ENCODE results near the gene ASCL2. TPM values are rescaled to one million over a fixed set of nuclear protein-coding genes. Genes with fewer than 3 reads are reported as not detected.

ASCL2 gene
- total RNA-seq, 4 donors from 2014 or later = not detected

DNA sequence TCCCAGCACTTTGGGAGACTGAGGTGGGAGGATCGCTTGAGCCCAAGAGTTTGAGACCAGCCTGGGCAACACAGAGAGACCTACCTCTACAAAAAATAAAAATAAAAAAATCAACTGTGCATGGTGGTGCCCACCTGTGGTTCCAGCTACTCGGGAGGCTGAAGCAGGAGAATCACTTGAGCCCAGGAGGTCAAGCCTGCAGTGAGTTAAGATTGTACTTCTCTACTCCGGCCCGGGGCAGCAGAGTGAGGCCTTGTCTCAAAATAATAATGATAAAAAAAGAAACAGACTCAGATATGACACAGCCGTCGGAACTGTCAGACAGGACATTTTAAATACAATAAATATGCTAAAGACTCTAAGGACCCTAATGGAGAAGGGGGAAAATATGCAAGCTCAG, 18.4 kb downstream of the ASCL2 start:
- no peak overlapping the region for H3K27ac ChIP-seq
- H3K4me1 ChIP-seq = no peaks in the 10 kb centered on the region
- DNase-seq (no peak), ATAC-seq (no peak)
- intact Hi-C loops (cut with DNase I; ENCODE audit: low total_unique reads) = loop anchor here (1.0 kb wide), 1 partner anchor 35 kb away; no protein-coding TSS in a partner anchor
- in situ Hi-C loops (cut with MboI; ENCODE audit: low sequenced_read_pairs in 4 of 4) = no loop called here
- H3K4me3 ChIP-seq = no peak overlapping the region
- peaks cover 0 to 7% (median 4%) of the 10 kb centered on the region in 3 donors for H3K27me3 ChIP-seq
- H3K36me3 ChIP-seq = no peaks in the 10 kb centered on the region
- TF ChIP-seq, protein P1, sequence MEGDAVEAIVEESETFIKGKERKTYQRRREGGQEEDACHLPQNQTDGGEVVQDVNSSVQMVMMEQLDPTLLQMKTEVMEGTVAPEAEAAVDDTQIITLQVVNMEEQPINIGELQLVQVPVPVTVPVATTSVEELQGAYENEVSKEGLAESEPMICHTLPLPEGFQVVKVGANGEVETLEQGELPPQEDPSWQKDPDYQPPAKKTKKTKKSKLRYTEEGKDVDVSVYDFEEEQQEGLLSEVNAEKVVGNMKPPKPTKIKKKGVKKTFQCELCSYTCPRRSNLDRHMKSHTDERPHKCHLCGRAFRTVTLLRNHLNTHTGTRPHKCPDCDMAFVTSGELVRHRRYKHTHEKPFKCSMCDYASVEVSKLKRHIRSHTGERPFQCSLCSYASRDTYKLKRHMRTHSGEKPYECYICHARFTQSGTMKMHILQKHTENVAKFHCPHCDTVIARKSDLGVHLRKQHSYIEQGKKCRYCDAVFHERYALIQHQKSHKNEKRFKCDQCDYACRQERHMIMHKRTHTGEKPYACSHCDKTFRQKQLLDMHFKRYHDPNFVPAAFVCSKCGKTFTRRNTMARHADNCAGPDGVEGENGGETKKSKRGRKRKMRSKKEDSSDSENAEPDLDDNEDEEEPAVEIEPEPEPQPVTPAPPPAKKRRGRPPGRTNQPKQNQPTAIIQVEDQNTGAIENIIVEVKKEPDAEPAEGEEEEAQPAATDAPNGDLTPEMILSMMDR (IDR thresholded peaks at IDR 0.05 in 4 of 5, conservative IDR thresholded peaks at IDR 0.05 in 1 of 5) = no peak
- no peak for TF ChIP-seq POLR2A (IDR thresholded peaks at IDR 0.05)
- H3K9me3 ChIP-seq = no peaks in the 10 kb centered on the region

DNA sequence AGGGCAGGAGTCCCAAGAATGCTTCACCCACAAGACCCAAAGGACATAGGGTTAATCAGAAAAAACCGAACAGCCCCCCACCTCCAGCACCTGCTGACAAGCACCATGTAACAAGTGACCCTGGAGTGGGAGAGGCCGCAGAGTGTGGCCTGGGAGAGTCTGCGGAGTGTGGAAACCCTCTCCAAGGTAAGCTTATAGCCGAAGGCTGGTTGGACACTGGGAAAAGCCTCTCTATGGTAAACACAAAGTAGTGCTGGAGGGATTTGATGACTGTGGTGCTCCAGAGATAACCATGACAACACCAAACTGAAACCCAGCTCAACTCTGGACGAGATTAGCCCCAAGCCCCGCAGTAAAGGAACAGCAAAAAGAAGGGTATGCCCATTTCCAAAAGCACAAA, 19.2 kb downstream of the ASCL2 start:
- Histone ChIP-seq H3K27ac (no peak overlapping the region), H3K9me3 (no peaks in the 10 kb centered on the region), H3K4me3 (no peak overlapping the region), H3K4me1 (no peaks in the 10 kb centered on the region), H3K36me3 (no peaks in the 10 kb centered on the region), H3K27me3 (peaks cover 4 to 7% (median 5%) of the 10 kb centered on the region in 3 donors)
- TF ChIP-seq POLR2A (IDR thresholded peaks at IDR 0.05) = no peak
- TF ChIP-seq, protein P1 (IDR thresholded peaks at IDR 0.05 in 4 of 5, conservative IDR thresholded peaks at IDR 0.05 in 1 of 5) = no peak
- DNase-seq (no peak), ATAC-seq (no peak)
- in situ Hi-C loops (cut with MboI; ENCODE audit: low sequenced_read_pairs in 4 of 4) (no loop called here), intact Hi-C loops (cut with DNase I; ENCODE audit: low total_unique reads) (no loop called here)

DNA sequence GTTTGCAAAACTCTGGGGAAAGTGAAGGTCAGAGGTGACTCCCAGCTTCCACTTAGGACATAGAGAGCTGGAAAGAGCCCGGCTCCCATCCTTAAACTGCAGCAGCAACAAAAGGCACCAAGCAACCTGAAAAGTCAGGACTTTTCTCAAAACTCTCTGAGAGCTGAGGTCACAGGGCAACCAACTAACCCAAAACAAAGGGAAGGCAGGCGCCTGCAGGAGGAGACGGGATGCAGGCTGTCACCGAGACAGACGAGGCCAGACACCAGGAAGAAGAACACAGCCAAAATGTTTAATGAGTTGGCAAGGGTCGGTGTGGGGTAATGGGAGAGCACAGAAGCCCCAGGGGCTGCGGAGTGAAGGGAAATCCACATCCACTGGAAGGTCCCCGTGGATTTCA, 19.9 kb downstream of the ASCL2 start:
- Histone ChIP-seq H3K4me3 (no peak overlapping the region), H3K36me3 (no peaks in the 10 kb centered on the region), H3K27ac (no peak overlapping the region), H3K4me1 (no peaks in the 10 kb centered on the region), H3K27me3 (peaks cover 4 to 7% (median 5%) of the 10 kb centered on the region in 3 donors), H3K9me3 (no peaks in the 10 kb centered on the region)
- in situ Hi-C loops (cut with MboI; ENCODE audit: low sequenced_read_pairs in 4 of 4) (no loop called here), intact Hi-C loops (cut with DNase I; ENCODE audit: low total_unique reads) (no loop called here)
- TF ChIP-seq, protein P1 (IDR thresholded peaks at IDR 0.05 in 4 of 5, conservative IDR thresholded peaks at IDR 0.05 in 1 of 5) = no peak
- no peak for TF ChIP-seq POLR2A (IDR thresholded peaks at IDR 0.05)
- ATAC-seq (no peak), DNase-seq (no peak)

DNA sequence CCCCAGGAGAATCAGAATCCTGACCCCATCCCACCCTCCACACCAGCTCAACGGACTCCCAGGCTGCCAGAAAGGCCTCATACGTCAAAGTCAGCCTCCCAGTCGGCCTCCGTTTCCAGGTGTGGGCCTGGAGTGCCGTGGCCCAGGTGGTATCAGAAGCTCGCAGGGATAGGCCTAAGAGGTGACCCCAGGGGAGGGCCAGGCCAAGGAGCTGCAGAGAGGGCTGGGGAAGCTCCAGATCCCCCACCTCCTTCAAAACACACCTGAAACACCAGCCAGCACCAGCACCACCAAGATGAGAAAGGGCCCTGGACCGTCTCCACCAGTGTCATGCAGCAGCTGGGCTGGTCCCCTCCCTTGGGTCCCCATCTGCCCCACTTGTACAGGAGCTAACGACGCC, 20.3 kb downstream of the ASCL2 start:
- Histone ChIP-seq H3K4me1 (no peaks in the 10 kb centered on the region), H3K36me3 (no peaks in the 10 kb centered on the region), H3K4me3 (no peak overlapping the region), H3K9me3 (no peaks in the 10 kb centered on the region), H3K27ac (no peak overlapping the region), H3K27me3 (peaks cover 4 to 7% (median 5%) of the 10 kb centered on the region in 3 donors)
- intact Hi-C loops (cut with DNase I; ENCODE audit: low total_unique reads) (no loop called here), in situ Hi-C loops (cut with MboI; ENCODE audit: low sequenced_read_pairs in 4 of 4) (no loop called here)
- ATAC-seq = no peak
- no peak for DNase-seq
- TF ChIP-seq POLR2A (IDR thresholded peaks at IDR 0.05) = no peak
- TF ChIP-seq, protein P1 (IDR thresholded peaks at IDR 0.05 in 4 of 5, conservative IDR thresholded peaks at IDR 0.05 in 1 of 5) = no peak

Data from gastrocnemius medialis (tissue), 4 donors.